Progenitor cell of endocrine pancreas (in vitro differentiated cells): Measurements from ENCODE around the gene ZNF346. TPM values are rescaled to one million over a fixed set of nuclear protein-coding genes. Genes with fewer than 3 reads are reported as not detected.

Experiments used
- DNase-seq: peaks from one replicate; pipeline ENCODE4 v3.0.0; 2021; ENCODE audit warnings: low spot score; ENCODE audit not compliant: unreplicated experiment
- H3K27ac Mint-ChIP-seq: 2 replicates; pipeline ENCODE4 v1.8.0; 2021; ENCODE audit warnings: mild to moderate bottlenecking, moderate library complexity, mixed read lengths
- H3K27me3 Mint-ChIP-seq: 2 replicates; pipeline ENCODE4 v1.8.0; 2021; ENCODE audit warnings: mixed read lengths
- H3K36me3 Mint-ChIP-seq: 2 replicates; pipeline ENCODE4 v1.8.0; 2022; ENCODE audit warnings: mixed read lengths; ENCODE audit not compliant: insufficient read depth
- H3K4me1 Mint-ChIP-seq: 2 replicates; pipeline ENCODE4 v1.8.0; 2021; ENCODE audit warnings: low read depth, mixed read lengths
- H3K4me3 Mint-ChIP-seq: 2 replicates; pipeline ENCODE4 v1.8.0; 2021; ENCODE audit warnings: low read depth, mild to moderate bottlenecking, moderate library complexity, mixed read lengths
- H3K9me3 Mint-ChIP-seq: 2 replicates; pipeline ENCODE4 v1.8.0; 2021; ENCODE audit warnings: low read depth, mixed read lengths
- total RNA-seq: library from RNA; stranded (reverse); gene quantifications from 2 replicates; pipeline ENCODE4 v1.2.1, GENCODE V29; 2021
- TF ChIP-seq, protein P1 (sequence below): fragments of 200-600 bp; sonication (generic); IDR thresholded peaks from one replicate; pipeline ENCODE4 v1.5.0; 2021; ENCODE audit warnings: antibody characterized with exemption, mild to moderate bottlenecking; ENCODE audit not compliant: unreplicated experiment

Gene ZNF346
- total RNA-seq, 1 donor from 2014 or later, result 42.2 TPM

DNA sequence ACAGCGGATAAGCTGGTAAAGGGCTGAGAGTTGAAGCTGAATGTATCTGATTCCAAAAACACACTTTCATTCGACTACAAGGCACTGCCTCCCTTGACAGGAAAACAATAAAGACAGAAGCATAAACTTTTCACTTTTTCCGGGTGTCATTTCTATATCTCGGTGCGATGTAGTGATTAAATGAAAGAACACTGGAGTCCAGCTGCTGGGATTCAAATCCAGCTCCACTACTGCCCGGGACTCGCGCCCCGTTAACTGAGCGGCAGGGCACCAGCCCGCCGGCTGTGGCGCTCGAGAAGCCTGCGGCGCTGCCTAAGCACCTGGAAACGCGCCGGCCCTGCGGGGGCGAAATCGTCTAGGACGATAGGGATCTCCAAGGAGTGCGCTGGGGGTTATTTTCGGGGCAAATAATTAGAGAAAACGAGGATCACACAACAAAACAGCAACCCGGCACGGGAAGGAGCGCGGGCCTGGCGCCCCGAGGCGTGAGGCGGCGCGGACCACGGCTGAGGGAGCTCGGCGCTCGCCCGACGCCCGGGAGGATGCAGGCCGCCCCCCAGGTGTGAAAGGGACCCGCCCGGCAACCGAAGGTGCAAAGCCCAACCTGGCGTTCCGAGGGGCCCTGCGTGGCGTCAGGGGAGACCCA lies 16.8 kb upstream of the ZNF346 start:
- H3K36me3 Mint-ChIP-seq, result peaks cover 3% of the 10 kb centered on the region
- no peaks in the 10 kb centered on the region for H3K27me3 Mint-ChIP-seq
- TF ChIP-seq, protein P1, sequence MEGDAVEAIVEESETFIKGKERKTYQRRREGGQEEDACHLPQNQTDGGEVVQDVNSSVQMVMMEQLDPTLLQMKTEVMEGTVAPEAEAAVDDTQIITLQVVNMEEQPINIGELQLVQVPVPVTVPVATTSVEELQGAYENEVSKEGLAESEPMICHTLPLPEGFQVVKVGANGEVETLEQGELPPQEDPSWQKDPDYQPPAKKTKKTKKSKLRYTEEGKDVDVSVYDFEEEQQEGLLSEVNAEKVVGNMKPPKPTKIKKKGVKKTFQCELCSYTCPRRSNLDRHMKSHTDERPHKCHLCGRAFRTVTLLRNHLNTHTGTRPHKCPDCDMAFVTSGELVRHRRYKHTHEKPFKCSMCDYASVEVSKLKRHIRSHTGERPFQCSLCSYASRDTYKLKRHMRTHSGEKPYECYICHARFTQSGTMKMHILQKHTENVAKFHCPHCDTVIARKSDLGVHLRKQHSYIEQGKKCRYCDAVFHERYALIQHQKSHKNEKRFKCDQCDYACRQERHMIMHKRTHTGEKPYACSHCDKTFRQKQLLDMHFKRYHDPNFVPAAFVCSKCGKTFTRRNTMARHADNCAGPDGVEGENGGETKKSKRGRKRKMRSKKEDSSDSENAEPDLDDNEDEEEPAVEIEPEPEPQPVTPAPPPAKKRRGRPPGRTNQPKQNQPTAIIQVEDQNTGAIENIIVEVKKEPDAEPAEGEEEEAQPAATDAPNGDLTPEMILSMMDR, result peak; percentile 68
- peak overlapping the region; percentile 94 for H3K4me3 Mint-ChIP-seq
- DNase-seq, result peak; percentile 51
- H3K27ac Mint-ChIP-seq, result peak overlapping the region; percentile 98
- peaks cover 12% of the 10 kb centered on the region for H3K4me1 Mint-ChIP-seq
- H3K9me3 Mint-ChIP-seq, result no peaks in the 10 kb centered on the region

DNA sequence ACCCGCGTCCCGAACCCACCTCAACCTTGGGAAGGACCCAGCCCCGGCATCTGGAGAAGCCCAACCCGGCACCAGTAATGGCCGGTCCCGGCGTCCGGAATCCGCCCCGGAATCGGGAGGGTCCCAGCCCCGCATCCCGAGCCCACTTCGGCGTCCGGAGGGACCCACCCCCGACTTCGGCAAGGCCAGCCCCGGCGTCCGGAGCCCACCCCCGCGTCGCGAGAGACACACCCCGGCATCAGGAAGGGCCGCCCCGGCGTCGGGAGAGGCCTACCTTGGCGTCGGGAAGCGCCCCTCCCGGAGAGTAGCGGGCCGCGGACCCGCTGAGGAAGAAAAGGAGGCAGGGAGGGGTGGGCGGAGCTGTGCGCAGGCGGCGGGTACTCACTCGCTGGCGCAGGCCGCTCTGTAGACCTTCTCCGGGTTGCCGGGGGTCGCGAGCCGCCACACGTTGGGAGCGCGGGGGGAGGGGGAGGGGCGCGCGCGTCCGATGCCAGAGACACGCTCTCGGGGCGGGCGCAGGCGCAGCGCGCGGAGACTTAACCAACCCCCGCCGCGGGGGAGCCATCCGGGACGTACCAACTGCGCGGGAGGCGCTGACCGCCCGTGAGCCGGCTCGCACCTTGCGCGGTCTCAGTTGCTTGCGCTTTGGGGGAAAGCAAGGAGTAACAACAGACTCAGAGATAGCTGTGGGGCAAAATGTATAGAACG lies 16.1 kb upstream of the ZNF346 start, which contains the start of gene UIMC1:
Gene UIMC1, minus strand, starts transcription at position 515 of the 708 bp plus-strand sequence. CDS start 24,164 bp downstream, outside the sequence.
- no peaks in the 10 kb centered on the region for H3K9me3 Mint-ChIP-seq
- H3K36me3 Mint-ChIP-seq, result no peaks in the 10 kb centered on the region
- H3K4me3 Mint-ChIP-seq, result peak within 1 kb of the TSS; percentile 94
- peak; percentile 91 for DNase-seq
- peaks cover 12% of the 10 kb centered on the region for H3K4me1 Mint-ChIP-seq
- H3K27me3 Mint-ChIP-seq, result no peaks in the 10 kb centered on the region
- TF ChIP-seq, protein P1, result no peak
- H3K27ac Mint-ChIP-seq, result peak within 1 kb of the TSS; percentile 98

DNA sequence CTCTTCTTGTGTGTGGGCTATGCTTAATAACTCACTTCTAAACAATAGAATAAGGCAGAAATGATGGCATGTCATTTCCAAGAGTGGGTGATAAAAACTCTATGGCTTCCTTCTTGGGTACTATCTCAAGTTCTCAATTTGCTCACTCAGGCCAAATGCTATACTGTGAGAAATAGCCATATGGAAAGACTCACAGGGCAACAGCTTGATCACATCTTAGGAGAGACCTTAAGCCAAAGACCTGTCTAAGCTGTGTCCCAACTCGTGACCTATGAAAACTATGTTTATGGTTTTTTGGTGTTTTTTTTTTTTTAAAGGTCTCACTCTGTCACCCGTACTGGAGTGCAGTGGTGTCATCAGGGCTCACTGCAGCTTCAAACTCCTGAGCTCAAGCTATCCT lies 13.8 kb upstream of the ZNF346 start:
- H3K36me3 Mint-ChIP-seq, result no peaks in the 10 kb centered on the region
- no peak overlapping the region for H3K27ac Mint-ChIP-seq
- TF ChIP-seq, protein P1, result no peak
- H3K4me3 Mint-ChIP-seq, result no peak overlapping the region
- H3K9me3 Mint-ChIP-seq, result no peaks in the 10 kb centered on the region
- no peak for DNase-seq
- H3K27me3 Mint-ChIP-seq, result no peaks in the 10 kb centered on the region
- H3K4me1 Mint-ChIP-seq, result peaks cover 12% of the 10 kb centered on the region

DNA sequence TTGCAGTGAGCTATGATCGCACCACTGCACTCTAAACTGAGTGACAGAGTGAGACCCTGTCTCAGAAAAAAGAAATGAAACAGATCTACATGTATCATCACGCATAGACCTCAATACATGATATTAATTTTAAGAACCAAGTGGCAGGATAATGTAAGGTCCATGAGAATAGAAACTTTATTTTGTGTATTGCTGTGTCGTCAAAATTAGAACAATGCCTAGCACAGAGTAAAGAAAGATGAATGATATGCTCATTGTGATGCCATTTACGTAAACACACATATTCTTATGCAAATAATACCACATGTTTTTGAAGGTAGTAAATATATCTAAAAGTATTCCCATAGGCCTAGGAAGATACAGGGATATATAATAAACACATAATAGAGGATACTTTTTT lies 12.3 kb upstream of the ZNF346 start:
- Mint-ChIP-seq H3K36me3 (no peaks in the 10 kb centered on the region), H3K4me1 (peaks cover 6% of the 10 kb centered on the region), H3K9me3 (no peaks in the 10 kb centered on the region), H3K27me3 (no peaks in the 10 kb centered on the region), H3K27ac (no peak overlapping the region), H3K4me3 (no peak overlapping the region)
- TF ChIP-seq, protein P1, result no peak
- no peak for DNase-seq

DNA sequence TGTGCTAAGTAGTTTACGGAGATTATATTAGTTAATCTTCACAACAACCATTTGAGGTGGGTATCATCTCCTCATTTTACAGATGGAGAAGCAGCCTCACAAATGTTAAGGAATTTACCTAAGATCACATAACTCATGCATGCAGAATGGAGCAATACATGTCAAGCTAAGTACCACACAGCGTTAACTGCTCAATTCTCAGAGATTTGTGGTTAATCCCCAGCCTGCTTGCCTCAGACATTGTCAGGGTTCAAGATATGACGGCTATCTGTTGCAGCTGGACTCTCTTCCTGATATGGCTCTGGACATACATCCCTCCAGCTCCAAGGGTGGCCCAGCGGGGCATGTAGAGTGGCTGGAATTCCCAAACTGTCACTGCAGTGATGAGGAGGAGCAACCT lies 7.3 kb upstream of the ZNF346 start:
- no peak overlapping the region for H3K27ac Mint-ChIP-seq
- no peak overlapping the region for H3K4me3 Mint-ChIP-seq
- DNase-seq, result no peak
- no peaks in the 10 kb centered on the region for H3K36me3 Mint-ChIP-seq
- no peaks in the 10 kb centered on the region for H3K4me1 Mint-ChIP-seq
- TF ChIP-seq, protein P1, result no peak
- H3K27me3 Mint-ChIP-seq, result no peaks in the 10 kb centered on the region
- no peaks in the 10 kb centered on the region for H3K9me3 Mint-ChIP-seq
